Activated CD8-positive, alpha-beta T cell treated with anti-CD3 and anti-CD28 coated beads for 36 hours (primary cell): ENCODE results near the gene RGS2. TPM values are rescaled to one million over a fixed set of nuclear protein-coding genes. Genes with fewer than 3 reads are reported as not detected.

Experiments
- ATAC-seq: fragments of 200-7000 bp; cut with Tn5 transposase; one replicate; pipeline ENCODE4 v1.10.0; 2021; ENCODE audit warnings: mild to moderate bottlenecking, moderate library complexity
- CTCF ChIA-PET: fragments of 350-600 bp; sonication (Branson Sonifier 250); formaldehyde crosslinking; loops from one replicate; lab custom pipeline; 2021; ENCODE audit warnings: antibody characterized with exemption; lab: Charles Lee
- POLR2A ChIA-PET: fragments of 350-600 bp; sonication (Branson Sonifier 250); formaldehyde crosslinking; loops from one replicate; lab custom pipeline; 2021; ENCODE audit warnings: antibody characterized with exemption; lab: Charles Lee
- DNase-seq: peaks from one replicate; pipeline ENCODE4 v3.0.0-alpha.2; 2020
- H3K27ac Mint-ChIP-seq: one replicate; pipeline ENCODE4 v1.8.0; 2021; ENCODE audit warnings: mild to moderate bottlenecking, mixed read lengths
- H3K27me3 Mint-ChIP-seq: one replicate; pipeline ENCODE4 v1.8.0; 2021; ENCODE audit warnings: mixed read lengths
- H3K36me3 Mint-ChIP-seq: one replicate; pipeline ENCODE4 v1.8.0; 2021; ENCODE audit warnings: low read depth, mixed read lengths
- H3K4me1 Mint-ChIP-seq: one replicate; pipeline ENCODE4 v1.8.0; 2021; ENCODE audit warnings: low read depth, mixed read lengths
- H3K4me3 Mint-ChIP-seq: one replicate; pipeline ENCODE4 v1.8.0; 2021; ENCODE audit warnings: mild to moderate bottlenecking, moderate library complexity, mixed read lengths
- H3K9me3 Mint-ChIP-seq: one replicate; pipeline ENCODE4 v1.8.0; 2021; ENCODE audit warnings: mixed read lengths
- intact Hi-C: fragments of 100-400 bp; cut with micrococcal nuclease; formaldehyde crosslinking; loops from one replicate; pipeline ENCODE4 v1.10.0; 2022
- total RNA-seq, 2 experiments: library from RNA; stranded (reverse); gene quantifications; one replicate each; pipeline ENCODE4 v1.2.3, GENCODE V29; 2021
- TF ChIP-seq, protein P1 (sequence below): fragments of 200-600 bp; IDR thresholded peaks from one replicate; pipeline ENCODE4 v1.8.0; 2022; ENCODE audit warnings: antibody characterized with exemption, mild to moderate bottlenecking

Gene RGS2
- total RNA-seq, 2 experiments from 2014 or later: 5.7 to 6.3 TPM

DNA sequence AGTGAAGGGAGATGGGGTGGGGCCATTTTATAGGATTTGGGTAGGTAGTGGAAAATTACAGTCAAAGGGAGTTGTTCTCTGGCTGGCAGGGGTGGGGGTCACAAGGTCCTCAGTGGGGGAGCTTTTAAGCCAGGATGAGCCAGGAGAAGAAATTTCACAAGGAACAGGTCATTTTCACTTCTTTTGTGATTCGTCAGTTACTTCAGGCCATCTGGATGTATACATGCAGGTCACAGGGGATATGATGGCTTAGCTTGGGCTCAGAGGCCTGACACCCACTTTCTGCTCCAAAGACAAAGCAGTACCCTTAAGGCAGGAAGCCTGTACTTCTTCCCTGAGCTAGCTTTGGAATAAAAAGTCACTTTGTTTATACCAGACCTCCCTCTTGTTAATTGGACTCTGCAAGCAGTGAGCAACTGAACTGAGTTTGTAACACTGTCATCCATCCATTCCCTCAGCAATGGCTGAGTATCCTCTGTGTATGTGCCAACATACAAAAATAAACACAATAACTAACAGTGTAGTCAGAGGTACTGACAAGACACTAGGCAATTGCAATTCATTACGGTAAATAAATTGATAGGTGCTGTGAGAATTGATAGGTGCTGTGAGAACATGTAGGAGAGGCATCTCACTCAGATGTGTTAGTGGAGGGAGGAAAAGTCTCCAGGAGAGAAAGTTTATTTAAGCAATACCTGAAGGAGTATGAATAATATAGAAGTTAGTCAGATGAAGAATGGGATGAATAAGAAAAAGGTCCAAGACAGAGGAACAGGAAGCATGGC, 14.7 kb upstream of the RGS2 start:
- no peaks in the 10 kb centered on the region for H3K27me3 Mint-ChIP-seq
- H3K9me3 Mint-ChIP-seq: no peaks in the 10 kb centered on the region
- H3K4me1 Mint-ChIP-seq: no peaks in the 10 kb centered on the region
- no peaks in the 10 kb centered on the region for H3K36me3 Mint-ChIP-seq
- DNase-seq (no peak), ATAC-seq (no peak)
- ChIA-PET CTCF (no interaction called here), POLR2A (no interaction called here)
- TF ChIP-seq, protein P1, sequence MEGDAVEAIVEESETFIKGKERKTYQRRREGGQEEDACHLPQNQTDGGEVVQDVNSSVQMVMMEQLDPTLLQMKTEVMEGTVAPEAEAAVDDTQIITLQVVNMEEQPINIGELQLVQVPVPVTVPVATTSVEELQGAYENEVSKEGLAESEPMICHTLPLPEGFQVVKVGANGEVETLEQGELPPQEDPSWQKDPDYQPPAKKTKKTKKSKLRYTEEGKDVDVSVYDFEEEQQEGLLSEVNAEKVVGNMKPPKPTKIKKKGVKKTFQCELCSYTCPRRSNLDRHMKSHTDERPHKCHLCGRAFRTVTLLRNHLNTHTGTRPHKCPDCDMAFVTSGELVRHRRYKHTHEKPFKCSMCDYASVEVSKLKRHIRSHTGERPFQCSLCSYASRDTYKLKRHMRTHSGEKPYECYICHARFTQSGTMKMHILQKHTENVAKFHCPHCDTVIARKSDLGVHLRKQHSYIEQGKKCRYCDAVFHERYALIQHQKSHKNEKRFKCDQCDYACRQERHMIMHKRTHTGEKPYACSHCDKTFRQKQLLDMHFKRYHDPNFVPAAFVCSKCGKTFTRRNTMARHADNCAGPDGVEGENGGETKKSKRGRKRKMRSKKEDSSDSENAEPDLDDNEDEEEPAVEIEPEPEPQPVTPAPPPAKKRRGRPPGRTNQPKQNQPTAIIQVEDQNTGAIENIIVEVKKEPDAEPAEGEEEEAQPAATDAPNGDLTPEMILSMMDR: no peak
- H3K27ac Mint-ChIP-seq: no peak overlapping the region
- intact Hi-C loops: no loop called here
- no peak overlapping the region for H3K4me3 Mint-ChIP-seq

DNA sequence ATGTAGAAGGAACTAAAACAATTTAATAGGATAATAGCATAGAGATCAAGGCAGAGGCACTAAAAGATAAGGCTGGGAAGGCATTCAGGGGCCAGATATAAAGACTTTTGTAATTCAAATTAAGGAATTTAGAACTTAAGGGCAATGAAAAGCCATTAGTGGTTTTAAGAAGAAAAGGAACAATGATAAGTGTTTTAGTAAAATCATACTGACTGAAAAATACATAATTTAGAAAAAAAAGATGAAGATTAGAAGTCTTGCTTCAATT, 14.1 kb upstream of the RGS2 start:
- Mint-ChIP-seq H3K4me3 (no peak overlapping the region), H3K36me3 (no peaks in the 10 kb centered on the region), H3K27ac (no peak overlapping the region), H3K27me3 (no peaks in the 10 kb centered on the region), H3K4me1 (no peaks in the 10 kb centered on the region), H3K9me3 (no peaks in the 10 kb centered on the region)
- POLR2A ChIA-PET: no interaction called here
- TF ChIP-seq, protein P1: no peak
- CTCF ChIA-PET: no interaction called here
- intact Hi-C loops: no loop called here
- no peak for DNase-seq
- ATAC-seq: no peak

DNA sequence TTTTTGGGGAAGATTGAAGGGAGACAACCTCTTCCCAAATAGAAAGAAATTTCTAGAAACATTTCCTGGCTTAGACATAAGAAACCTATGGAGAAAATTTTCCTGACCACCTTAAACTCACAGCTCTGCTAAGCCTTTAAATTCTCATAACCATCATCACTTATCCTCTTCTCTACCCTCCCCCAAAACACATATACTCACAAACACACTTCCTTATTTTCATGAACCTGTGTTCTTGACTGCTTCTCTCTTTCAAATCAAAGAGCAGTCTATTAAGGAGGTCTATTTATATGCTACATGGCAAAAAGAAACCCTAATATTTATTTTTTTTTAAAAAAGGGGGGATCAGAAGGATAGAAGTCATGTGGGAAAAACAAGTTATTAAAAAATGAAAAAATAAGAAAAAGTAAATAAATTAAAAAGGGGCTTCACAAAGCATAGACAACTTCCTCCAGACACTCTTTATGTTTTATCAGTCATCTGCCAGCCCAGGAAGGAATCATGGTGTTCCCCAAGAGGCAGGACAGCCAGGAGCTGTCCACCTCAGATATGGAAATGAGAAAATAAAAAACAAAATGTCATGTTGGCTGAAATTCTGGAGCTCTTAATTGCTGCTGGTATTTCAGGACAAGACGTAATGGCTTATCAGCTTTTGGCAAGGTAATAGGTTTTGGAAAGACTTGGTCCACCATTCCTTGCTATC, 12.8 kb upstream of the RGS2 start:
- ChIA-PET POLR2A (no interaction called here), CTCF (interaction anchor here (1.3 to 2.1 kb wide), 3 partner anchors 9 to 223 kb away, joined by 3 to 12 read pairs (median 4); no protein-coding TSS in a partner anchor)
- Mint-ChIP-seq H3K36me3 (no peaks in the 10 kb centered on the region), H3K27me3 (no peaks in the 10 kb centered on the region), H3K9me3 (no peaks in the 10 kb centered on the region), H3K4me3 (no peak overlapping the region), H3K4me1 (no peaks in the 10 kb centered on the region), H3K27ac (no peak overlapping the region)
- intact Hi-C loops: no loop called here
- ATAC-seq (no peak), DNase-seq (no peak)
- TF ChIP-seq, protein P1: no peak

DNA sequence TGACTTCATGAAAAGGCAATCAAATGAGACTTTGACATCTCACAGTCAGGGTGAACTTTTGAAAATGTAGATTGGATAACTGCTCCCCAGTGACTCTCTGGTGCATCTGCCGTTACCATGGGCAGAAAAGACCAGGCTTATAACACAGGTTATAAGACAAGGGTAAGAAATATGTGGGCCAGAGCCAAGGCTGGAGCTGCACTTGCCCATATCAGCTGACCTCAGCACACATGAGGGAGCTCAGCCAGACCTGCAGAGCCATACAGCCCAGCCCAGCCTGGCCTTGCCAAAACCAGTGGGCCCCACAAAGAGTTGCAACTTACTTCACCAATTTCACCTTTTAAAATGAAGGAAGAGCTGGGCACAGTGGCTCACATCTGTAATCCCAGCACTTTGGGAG, 11.7 kb upstream of the RGS2 start:
- Mint-ChIP-seq H3K27me3 (no peaks in the 10 kb centered on the region), H3K4me1 (no peaks in the 10 kb centered on the region), H3K4me3 (no peak overlapping the region), H3K27ac (no peak overlapping the region), H3K9me3 (no peaks in the 10 kb centered on the region), H3K36me3 (no peaks in the 10 kb centered on the region)
- no peak for ATAC-seq
- TF ChIP-seq, protein P1: no peak
- ChIA-PET CTCF (interaction anchor here (1.3 to 2.1 kb wide), 3 partner anchors 9 to 222 kb away, joined by 3 to 12 read pairs (median 4); no protein-coding TSS in a partner anchor), POLR2A (interaction anchor here (1.3 kb wide), 1 partner anchor 12 kb away, joined by 3 read pairs; the partner anchor contains the start of gene RGS2)
- intact Hi-C loops: no loop called here
- no peak for DNase-seq

DNA sequence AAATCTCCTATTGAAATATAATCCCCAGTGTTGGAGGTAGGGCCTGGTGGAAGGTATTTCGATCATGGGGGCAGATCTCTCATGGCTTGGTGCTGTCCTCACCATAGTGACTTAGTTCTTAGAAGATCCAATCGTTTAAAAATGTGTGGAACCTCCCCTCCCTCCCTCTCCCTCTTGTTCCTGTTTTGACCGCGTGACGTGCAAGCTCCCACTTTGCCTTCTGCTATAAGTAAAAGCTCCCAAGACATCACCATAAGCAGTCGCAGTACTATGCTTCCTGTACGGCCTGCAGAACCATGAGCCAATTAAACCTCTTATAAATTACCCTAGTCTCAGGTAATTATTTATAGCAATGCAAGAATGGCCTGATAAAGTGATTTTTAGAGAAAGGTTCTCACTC, 10.9 kb upstream of the RGS2 start:
- Mint-ChIP-seq H3K27me3 (no peaks in the 10 kb centered on the region), H3K4me3 (no peak overlapping the region), H3K36me3 (no peaks in the 10 kb centered on the region), H3K27ac (no peak overlapping the region), H3K4me1 (no peaks in the 10 kb centered on the region), H3K9me3 (no peaks in the 10 kb centered on the region)
- POLR2A ChIA-PET: interaction anchor here (1.3 kb wide), 1 partner anchor 12 kb away, joined by 3 read pairs; the partner anchor contains the start of gene RGS2
- TF ChIP-seq, protein P1: no peak
- CTCF ChIA-PET: interaction anchor here (1.3 to 2.1 kb wide), 2 partner anchors 9 to 10 kb away, joined by 3 to 12 read pairs; no protein-coding TSS in a partner anchor
- intact Hi-C loops: no loop called here
- ATAC-seq: no peak
- no peak for DNase-seq
